Stimulated activated CD4-positive, alpha-beta T cell treated with anti-CD3 and anti-CD28 coated beads, Interleukin-2, amount 100 ng/mL, for 48 hours (primary cell): Measurements from ENCODE around the gene RNGTT.

ENCODE experiments used
- DNase-seq, 2 donors: peaks; one replicate each; pipeline ENCODE4 v3.0.0-alpha.2; 2020

The RNGTT gene

DNA sequence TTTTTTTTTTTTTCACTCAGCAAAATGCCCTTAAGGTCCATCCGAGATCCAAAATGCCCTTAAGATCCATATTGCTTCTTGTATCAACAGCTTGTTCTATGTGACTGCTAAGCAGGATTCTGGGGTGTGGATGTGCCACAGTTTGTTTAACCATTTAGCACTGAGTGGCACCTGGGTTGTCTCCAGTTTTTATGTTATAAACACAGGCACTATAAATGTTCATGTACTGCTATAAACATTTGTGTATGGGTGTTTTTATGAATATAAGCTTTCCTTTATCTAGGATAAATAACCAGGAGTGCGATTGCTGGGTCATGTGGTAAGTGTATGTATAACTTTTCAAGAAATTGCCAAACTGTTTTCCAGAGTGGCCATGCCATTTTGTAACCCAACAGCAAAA lies 386.0 kb downstream of the RNGTT start:
- DNase-seq = no peak

DNA sequence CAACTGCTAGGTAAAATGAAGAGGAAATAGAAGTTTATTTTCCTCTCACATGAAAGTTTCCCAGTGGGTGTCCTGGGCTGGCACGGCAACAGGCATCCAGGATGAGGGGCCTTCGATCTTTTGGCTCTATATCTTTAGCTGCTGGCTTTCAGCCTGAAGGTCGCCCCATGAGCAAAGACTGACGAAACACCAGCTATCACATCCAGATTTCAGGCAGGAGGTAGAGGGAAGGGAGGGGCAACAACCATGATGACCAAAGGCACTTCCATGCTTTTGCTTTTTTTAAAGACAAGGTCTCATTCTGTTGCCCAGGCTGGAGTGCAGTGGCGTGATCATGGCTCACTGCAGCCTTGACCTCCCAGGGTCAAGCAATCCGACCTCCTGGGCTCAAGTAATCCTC lies 387.9 kb downstream of the RNGTT start:
- DNase-seq = no peak

DNA sequence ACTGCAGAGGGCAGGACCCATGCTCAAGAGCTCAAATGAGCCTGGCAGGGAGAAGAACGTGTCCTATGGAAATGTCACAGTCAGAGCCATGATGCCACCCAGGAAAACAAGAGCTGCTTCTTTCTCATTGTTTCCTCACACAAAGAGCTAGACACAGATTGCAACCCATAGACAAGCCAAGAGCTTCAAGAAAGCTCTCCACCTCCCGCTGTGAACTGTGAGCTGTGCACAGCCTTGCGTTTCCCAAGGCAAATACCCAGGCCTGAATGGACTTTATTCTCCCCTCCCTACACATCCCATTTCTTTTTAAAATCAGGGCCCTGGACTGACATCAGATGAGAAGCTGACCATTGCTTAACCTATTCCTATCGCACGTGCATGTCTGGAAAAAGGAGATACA lies 388.8 kb downstream of the RNGTT start:
- no peak for DNase-seq

DNA sequence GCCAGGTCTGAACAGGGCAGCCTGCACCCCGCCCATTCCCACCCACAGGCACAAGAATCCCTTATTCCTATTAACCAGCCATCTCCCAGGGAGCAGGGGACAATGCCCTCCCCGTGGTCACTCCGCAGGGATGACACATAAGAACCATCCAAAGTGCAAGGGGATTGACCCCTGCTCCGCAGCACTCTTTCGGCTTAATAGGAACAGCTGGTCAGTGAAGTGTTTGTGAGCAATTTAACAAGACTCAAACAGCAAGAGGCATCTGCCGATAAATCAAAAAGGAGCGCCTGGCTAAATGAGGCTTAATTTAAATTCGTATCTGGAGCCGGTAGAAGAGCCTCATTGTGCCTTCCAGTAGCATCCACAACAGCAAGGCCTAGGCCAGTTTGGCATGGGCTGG lies 389.4 kb downstream of the RNGTT start:
- DNase-seq = no peak

DNA sequence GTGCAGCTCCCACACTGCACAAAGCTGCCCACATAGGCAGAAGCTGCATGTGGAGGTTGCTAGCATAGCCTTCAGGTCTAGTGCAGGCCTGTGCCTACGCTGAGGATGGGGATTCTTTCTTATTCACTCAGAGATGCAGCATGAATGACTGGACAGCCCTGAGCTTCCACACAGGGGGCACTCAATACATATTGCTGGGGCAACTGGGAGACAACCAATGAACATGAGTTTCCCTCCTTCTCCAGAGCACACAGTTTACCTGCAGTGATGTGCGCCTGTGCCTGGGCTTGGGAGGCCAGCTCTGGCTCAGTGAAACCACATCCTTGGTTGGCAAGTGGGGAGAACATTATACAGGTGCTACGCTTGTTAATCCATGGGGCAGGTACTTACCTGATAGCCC lies 389.9 kb downstream of the RNGTT start:
- DNase-seq = no peak

DNA sequence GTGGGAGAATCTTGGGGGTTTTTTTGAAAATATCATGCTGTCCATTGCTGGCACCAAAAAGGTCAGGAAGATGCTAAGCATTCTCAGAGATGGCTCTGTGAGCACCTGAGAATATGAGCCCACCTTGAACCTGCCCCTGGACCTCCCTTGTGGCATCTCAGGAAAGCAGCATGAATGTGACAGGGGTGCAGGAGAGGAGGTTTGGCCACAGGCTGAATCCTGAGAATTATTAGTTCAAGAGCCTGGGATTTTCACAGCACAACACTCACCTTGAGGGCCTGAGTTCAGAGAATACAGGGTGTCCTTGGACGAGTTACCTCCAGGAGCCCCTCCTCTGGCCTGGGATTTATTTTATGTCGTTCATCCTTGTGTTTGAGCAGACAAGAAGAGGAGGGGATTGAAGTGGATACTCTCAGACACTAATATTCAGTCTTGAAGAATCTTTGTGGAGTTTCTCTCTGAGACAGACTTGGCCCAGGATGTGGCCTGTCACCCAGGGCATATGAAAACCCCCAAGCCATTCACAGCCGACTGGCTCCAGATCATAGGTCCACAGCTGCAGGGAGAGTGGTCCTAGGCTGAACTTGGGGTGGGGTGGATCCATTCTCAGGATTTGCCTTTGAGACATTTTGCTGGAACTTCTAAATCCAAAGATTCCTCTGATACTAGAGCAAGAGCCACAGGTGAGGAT lies 390.8 kb downstream of the RNGTT start:
- DNase-seq = no peak

DNA sequence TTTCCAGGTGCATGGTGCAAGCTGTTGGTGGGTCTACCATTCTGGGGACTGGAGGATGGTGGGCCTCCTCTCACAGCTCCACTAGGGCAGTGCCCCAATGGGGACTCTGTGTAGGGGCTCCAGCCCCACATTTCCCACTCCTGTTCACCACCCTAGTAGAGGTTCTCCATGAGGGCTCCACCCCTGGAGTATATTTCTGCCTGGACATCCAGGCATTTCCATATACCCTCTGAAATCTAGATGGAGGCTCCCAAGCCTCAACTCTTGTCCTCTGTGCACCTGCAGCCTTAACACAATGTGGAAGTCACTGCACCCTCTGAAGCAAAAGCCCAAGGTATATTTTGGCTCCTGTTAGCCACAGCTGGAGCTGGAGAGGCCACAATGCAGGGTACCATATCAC lies 393.5 kb downstream of the RNGTT start:
- no peak for DNase-seq

DNA sequence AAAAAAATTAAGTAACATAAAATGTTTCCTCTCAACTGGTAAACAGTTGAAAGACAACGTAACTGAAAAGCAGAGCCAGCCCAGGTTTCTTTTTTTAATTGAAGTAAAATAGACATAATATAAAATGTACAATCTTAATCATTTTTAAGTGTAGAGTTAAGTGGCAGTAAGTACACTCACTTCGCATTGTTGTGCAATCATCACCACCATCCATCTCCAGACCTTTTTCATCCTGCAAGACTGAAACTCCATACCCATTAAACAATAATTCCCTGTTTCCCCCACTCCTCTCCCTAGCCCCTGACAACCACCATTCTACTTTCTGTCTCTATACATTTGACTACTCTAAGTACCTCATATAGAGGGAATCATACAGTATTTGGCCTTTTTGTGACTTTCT lies 395.7 kb downstream of the RNGTT start:
- DNase-seq = no peak

DNA sequence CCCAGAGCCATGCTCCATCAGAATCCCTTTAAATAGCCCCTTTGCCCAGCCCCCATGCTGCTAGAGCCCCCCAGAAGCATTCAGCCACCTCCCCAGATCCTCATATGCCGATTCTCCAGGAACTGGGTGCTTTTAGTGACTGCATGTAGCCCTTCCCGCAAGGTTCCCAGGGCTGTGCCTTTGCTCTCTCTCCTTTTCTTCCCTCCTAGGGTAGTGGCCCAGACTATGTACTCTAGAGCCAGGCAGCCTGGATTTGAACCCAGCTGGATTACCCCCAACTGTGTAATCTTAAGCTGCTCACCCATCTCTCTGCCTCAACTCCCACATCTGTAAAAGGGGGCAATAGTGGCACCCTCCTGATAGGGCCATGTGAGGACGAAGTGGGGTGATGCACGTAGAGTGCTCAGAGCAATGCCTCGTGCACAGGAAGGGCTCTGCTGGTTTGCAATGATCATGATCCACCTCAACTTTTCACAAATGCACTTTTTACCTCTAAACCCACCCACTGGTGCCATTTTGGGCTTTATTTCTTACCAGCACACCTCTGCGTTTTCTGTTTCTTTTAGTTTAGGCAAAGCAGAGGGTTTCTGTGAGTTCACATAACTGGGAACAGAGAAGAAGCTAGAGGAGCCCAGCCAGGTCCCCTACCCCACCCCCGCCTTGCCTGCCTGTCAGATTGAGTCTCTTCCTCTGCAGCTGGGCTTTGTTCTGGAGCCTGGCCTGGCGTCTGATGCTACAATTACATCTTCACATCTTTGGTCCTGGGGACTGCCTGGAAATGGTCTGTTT lies 396.5 kb downstream of the RNGTT start:
- DNase-seq = no peak

DNA sequence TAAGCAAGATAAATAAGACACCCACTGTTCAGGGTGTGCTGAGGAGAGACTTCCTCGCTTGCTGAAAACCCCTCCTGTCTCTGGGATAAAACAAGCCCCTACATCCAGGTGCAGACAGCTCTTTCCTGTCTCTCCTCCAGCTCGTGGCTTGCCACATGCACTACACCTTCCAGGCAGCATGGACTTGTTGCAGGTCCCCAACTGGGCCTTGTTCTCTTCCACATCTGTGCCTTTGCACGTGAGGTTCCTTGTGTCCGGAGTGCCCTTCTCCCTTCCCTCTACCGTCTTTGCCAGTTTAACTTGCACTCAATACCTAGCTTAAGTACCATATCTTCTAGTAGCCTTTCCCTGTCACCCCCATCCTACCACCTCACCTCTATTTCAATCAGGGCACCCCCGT lies 397.6 kb downstream of the RNGTT start:
- no peak for DNase-seq

DNA sequence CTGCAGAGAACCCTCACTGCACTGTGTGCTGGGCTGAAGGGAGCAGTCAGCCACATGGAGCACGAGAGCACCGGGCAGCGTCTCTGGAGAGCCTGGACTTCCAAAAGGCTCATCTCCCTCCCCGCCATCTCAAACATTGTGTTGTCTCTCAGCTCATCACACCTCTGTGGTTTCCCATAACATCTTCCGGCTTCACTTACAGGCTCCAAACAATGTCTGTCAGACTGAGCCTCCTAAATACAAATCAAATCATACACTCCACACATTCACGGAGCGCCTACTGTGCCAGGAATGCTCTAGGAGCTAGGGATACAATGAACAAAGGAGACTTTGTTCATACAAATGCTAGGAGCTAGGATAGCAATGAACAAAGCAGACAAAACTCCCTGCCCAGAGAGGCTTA lies 398.0 kb downstream of the RNGTT start:
- DNase-seq = no peak

DNA sequence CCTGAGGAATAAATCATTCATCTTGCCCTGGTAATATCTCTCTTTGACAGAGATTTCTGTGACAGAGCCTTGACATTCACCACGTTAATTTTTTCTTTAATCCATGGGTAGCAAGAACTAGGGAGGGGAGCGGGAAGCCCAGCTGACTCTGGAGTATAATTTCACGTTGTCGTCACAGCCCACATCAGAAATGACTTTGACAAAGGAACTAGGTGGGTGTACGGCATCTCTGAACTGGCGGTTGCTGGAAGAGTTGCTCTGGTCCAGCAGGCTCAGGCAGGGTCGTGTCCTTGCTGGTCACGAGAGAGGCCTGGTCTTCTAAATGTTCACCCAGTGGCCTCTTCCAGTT lies 400.2 kb downstream of the RNGTT start:
- no peak for DNase-seq

DNA sequence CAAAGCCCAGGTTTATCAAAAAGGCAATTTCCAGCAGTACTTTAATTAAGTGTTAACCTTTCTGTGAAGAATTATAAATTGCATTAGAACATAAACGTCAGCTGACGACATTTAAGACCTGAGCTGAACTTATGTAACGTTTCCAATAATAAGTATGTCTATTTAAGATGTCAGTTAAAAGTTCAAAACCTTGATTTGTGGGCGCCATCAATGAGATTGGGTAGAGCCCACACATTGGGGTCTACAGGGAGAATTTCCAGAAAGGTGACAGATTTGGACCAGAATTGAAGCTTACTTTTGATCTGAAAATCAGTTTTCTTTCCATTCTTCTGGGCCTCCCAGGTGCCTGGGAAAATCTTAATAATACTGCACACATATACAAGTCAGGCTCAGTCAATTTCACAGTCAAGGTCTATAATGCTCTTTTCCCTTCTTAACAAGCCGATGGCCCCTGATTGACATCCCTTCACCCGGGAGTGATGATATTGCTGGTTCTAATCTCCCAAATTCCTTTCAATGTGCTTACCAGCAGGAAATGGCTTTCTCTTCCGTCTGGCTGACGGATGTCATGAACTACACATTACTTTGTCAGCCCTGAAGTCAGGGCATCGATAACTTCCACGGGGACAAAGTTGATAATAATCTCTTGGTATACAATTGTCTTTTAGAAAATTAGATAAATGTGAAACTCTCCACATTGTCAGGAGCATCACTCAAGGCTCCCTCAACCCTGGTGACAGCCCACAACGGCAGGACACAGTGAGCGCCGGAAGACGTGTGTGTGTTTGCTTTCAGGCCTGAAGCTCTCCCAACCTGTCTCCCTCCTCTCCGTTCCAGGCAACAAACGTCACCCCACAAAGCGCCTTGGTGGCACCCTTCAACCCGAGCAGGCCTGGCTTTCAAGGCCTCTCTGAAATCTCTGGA lies 400.8 kb downstream of the RNGTT start:
- no peak for DNase-seq

DNA sequence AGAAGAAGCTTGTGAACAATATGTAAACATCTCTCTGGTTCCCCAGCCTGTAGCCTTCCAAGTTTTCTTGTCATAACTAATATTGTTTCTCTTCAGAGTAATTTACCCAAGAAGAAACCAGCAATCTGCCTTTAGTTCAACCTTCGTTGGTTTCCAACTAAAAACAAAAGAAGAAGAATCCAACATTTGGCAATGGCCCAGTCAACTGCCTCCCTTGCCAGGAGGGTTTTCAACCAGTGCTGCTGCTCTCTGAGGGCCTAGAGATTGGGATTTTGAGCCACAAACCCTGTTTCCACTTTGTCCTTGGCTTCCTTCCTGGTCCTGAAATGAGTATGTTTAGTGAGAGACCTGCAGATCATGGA lies 401.5 kb downstream of the RNGTT start:
- no peak for DNase-seq

DNA sequence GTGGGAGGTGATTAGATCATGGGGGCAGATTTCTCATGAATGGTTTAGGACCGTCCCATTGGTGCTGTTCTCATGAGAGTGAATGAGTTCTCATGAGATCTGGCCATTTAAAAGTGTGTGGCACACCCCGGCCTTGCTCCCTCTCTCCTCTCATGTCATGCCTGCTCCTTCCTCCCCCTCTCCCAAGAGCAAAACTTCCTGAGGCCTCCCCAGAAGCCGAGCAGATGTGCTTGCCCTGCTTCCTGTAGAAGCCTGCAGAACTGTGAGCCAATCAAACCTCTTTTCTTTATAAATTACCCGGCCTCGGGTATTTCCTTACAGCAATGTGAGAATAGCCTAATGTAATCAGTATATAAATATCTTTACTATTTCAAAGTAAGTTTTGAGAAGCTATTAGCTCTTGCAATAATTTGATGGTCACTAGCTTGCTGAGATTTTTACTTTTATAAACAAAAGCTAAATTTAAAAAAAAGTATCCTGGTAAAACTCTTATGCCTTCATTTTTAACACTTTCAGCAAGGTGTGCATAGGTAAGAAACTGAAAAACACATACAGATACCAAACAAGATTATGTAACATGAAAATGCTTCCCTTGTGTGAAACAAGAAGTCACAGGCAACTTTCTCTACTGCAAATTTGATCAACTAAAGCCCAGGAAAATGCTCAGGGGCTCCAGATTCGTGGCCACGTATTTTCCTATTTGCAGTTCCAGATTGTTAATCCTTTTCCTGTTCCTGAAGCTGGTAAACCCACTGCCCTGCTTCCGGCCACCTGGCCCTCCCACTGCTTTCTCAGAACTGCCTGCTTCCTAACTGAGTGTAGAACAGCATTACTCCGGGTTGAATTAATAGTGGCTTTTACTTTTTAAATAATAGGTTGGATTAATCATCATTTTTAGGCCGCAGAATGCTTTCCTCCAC lies 402.1 kb downstream of the RNGTT start:
- no peak for DNase-seq
